HG03108 (cell line): ENCODE results near the gene CNPPD1.
"Not testable (repeated sequence)": the region's sequence is repeated elsewhere in the genome, so short reads cannot be mapped to it uniquely, and the experiment has no call there.

Experiments used
- ATAC-seq: cut with Tn5 transposase; IDR thresholded peaks from one replicate; pipeline ENCODE4 v1.9.1; 2021; ENCODE audit warnings: moderate library complexity; ENCODE audit not compliant: unreplicated experiment

CNPPD1 gene

GRCh38 chr2:219209236-219210195, 32.8 kb upstream of the CNPPD1 start:
- ATAC-seq: no peak

GRCh38 chr2:219207884-219208740, 31.4 kb upstream of the CNPPD1 start:
- ATAC-seq: no peak

- ATAC-seq: no peak
Measured at GRCh38 chr2:219207134-219207883, 30.6 kb upstream of the CNPPD1 start.

GRCh38 chr2:219206328-219207133, 29.8 kb upstream of the CNPPD1 start, which contains the start of gene ZFAND2B:
Gene ZFAND2B, plus strand, starts transcription at chr2:219206782. Its CDS starts 206 bp downstream, at chr2:219206988.
- ATAC-seq: peak; percentile 98

GRCh38 chr2:219205981-219206327, 29.2 kb upstream of the CNPPD1 start:
- no peak for ATAC-seq

GRCh38 chr2:219205165-219205538, 28.4 kb upstream of the CNPPD1 start:
- no peak for ATAC-seq

- no peak for ATAC-seq
Measured at GRCh38 chr2:219204425-219205164, 27.9 kb upstream of the CNPPD1 start.

GRCh38 chr2:219201331-219201730, 24.6 kb upstream of the CNPPD1 start:
- not testable (repeated sequence) for ATAC-seq

- not testable (repeated sequence) for ATAC-seq
Measured at GRCh38 chr2:219200502-219201326, 24.0 kb upstream of the CNPPD1 start.

GRCh38 chr2:219199470-219200211, 22.9 kb upstream of the CNPPD1 start:
- ATAC-seq: no peak

- ATAC-seq: no peak
Measured at GRCh38 chr2:219198974-219199373, 22.2 kb upstream of the CNPPD1 start.

- ATAC-seq: no peak
Measured at GRCh38 chr2:219197388-219197787, 20.7 kb upstream of the CNPPD1 start.

GRCh38 chr2:219186754-219187456, 10.2 kb upstream of the CNPPD1 start:
- no peak for ATAC-seq

- no peak for ATAC-seq
Measured at GRCh38 chr2:219184121-219184520, 7.4 kb upstream of the CNPPD1 start.

- ATAC-seq: no peak
Measured at GRCh38 chr2:219183151-219183772, 6.5 kb upstream of the CNPPD1 start.

- ATAC-seq: no peak
Measured at GRCh38 chr2:219182331-219183150, 5.8 kb upstream of the CNPPD1 start.
